Measurements from ENCODE around the gene C11orf54.
A peak's percentile ranks its signal among the peaks of the same experiment; 100 is the strongest.
"Not testable (repeated sequence)": the region's sequence is repeated elsewhere in the genome, so short reads cannot be mapped to it uniquely, and the experiment has no call there.

The C11orf54 gene

GRCh38 chr11:93735627-93736026 is 5.8 kb upstream of the C11orf54 start:
- DNase-seq: no peak

- no peak for DNase-seq
These were observed 5.3 kb upstream of the C11orf54 start for GRCh38 chr11:93736129-93736528.

GRCh38 chr11:93737904-93738612 is 3.4 kb upstream of the C11orf54 start:
- no peak for DNase-seq

GRCh38 chr11:93738647-93739081 is 2.8 kb upstream of the C11orf54 start:
- DNase-seq: no peak

GRCh38 chr11:93740031-93740729 is 1.3 kb upstream of the C11orf54 start:
- DNase-seq: no peak

- DNase-seq: peak; percentile 5
These were observed 760 bp upstream of the C11orf54 start for GRCh38 chr11:93740730-93741093.

GRCh38 chr11:93741882-93742226 is 382 bp downstream of the C11orf54 start:
- no peak for DNase-seq

- DNase-seq: no peak
These were observed 1.8 kb downstream of the C11orf54 start for GRCh38 chr11:93743291-93743690.

GRCh38 chr11:93744669-93745004 is 3.2 kb downstream of the C11orf54 start:
- DNase-seq: no peak

- not testable (repeated sequence) for DNase-seq
These were observed 3.7 kb downstream of the C11orf54 start for GRCh38 chr11:93745005-93745755.

GRCh38 chr11:93746101-93746500 is 4.6 kb downstream of the C11orf54 start:
- DNase-seq: no peak

- no peak for DNase-seq
These were observed 5.7 kb downstream of the C11orf54 start for GRCh38 chr11:93747122-93747521.

- no peak for DNase-seq
These were observed 9.5 kb downstream of the C11orf54 start for GRCh38 chr11:93751001-93751400.

GRCh38 chr11:93753241-93753640 is 11.8 kb downstream of the C11orf54 start:
- DNase-seq: no peak

GRCh38 chr11:93756748-93757147 is 15.3 kb downstream of the C11orf54 start:
- no peak for DNase-seq

- DNase-seq: no peak
These were observed 15.8 kb downstream of the C11orf54 start for GRCh38 chr11:93757301-93757700.

GRCh38 chr11:93757924-93758865 is 16.7 kb downstream of the C11orf54 start:
- no peak for DNase-seq

GRCh38 chr11:93759123-93759522 is 17.7 kb downstream of the C11orf54 start:
- not testable (repeated sequence) for DNase-seq

GRCh38 chr11:93761910-93762309 is 20.4 kb downstream of the C11orf54 start:
- DNase-seq: no peak

- no peak for DNase-seq
These were observed 24.1 kb downstream of the C11orf54 start for GRCh38 chr11:93765551-93765950.

- no peak for DNase-seq
These were observed 25.0 kb downstream of the C11orf54 start for GRCh38 chr11:93766504-93766903.

- DNase-seq: no peak
These were observed 25.5 kb downstream of the C11orf54 start for GRCh38 chr11:93767018-93767417.

- DNase-seq: no peak
These were observed 28.7 kb downstream of the C11orf54 start for GRCh38 chr11:93770160-93770559.
